OCI-LY7 (cell line): Measurements from ENCODE around the gene LRGUK. TPM values are rescaled to one million over a fixed set of nuclear protein-coding genes. Genes with fewer than 3 reads are reported as not detected.

Experiments used
- BruUV-seq: library from RNA; stranded (reverse); fragments of 400-500 nt; replicated peaks from 2 replicates; lab custom pipeline; 2021; lab: Mats Ljungman, UMichigan
- CTCF ChIA-PET: fragments of 300-600 bp; sonication (Branson Sonifier 250); formaldehyde crosslinking; loops from one replicate; lab custom pipeline; 2022; ENCODE audit warnings: antibody characterized with exemption; ENCODE audit not compliant: unreplicated experiment; lab: Charles Lee
- POLR2A ChIA-PET: fragments of 300-600 bp; sonication (Branson Sonifier 250); formaldehyde crosslinking; loops from one replicate; lab custom pipeline; 2022; ENCODE audit warnings: antibody characterized with exemption; lab: Charles Lee
- DNase-seq: peaks from one replicate; pipeline ENCODE4 v3.0.0-alpha.2; 2015; ENCODE audit warnings: low spot score
- H2AFZ ChIP-seq: fragments of 200-600 bp; sonication (generic), shearing (Covaris generic); 2 replicates; pipeline ENCODE4 v1.6.1; 2014; ENCODE audit warnings: mild to moderate bottlenecking, antibody characterized with exemption, low read length, moderate library complexity
- H3K27ac ChIP-seq: fragments of 200-600 bp; sonication (generic); 2 replicates; pipeline ENCODE4 v1.5.1; 2014; ENCODE audit warnings: mixed run types, low read depth, mild to moderate bottlenecking, moderate library complexity, low read length, inconsistent platforms; ENCODE audit not compliant: poor library complexity, severe bottlenecking
- H3K36me3 ChIP-seq: fragments of 200-600 bp; sonication (generic); 2 replicates; pipeline ENCODE4 v1.6.1; 2014; ENCODE audit warnings: mild to moderate bottlenecking, antibody characterized with exemption, low read length, moderate library complexity, mixed read lengths; ENCODE audit not compliant: insufficient read depth
- H3K4me1 ChIP-seq: fragments of 200-600 bp; sonication (generic); 2 replicates; pipeline ENCODE4 v1.5.1; 2014; ENCODE audit warnings: mild to moderate bottlenecking, low read length; ENCODE audit not compliant: insufficient read depth, poor library complexity, severe bottlenecking
- H3K4me2 ChIP-seq: fragments of 200-600 bp; sonication (generic); 2 replicates; pipeline ENCODE4 v1.6.1; 2014; ENCODE audit warnings: mild to moderate bottlenecking, low read length
- H3K4me3 ChIP-seq: fragments of 200-600 bp; sonication (generic); 2 replicates; pipeline ENCODE4 v1.5.1; 2014; ENCODE audit warnings: mild to moderate bottlenecking, low read depth, low read length; ENCODE audit not compliant: poor library complexity, severe bottlenecking
- H3K79me2 ChIP-seq: fragments of 200-600 bp; sonication (generic); 2 replicates; pipeline ENCODE4 v1.6.1; 2016; ENCODE audit warnings: low read depth, mild to moderate bottlenecking, low read length, moderate library complexity, mixed read lengths; ENCODE audit not compliant: insufficient read depth
- H3K9me2 ChIP-seq: fragments of 200-600 bp; sonication (generic); 2 replicates; pipeline ENCODE4 v1.6.1; 2016; ENCODE audit warnings: mild to moderate bottlenecking, low read length, mixed read lengths; ENCODE audit not compliant: insufficient read depth
- H3K9me3 ChIP-seq: fragments of 200-600 bp; sonication (generic); 2 replicates; pipeline ENCODE4 v1.6.1; 2014; ENCODE audit warnings: mild to moderate bottlenecking, mixed run types, low read length, mixed read lengths
- H4K20me1 ChIP-seq: fragments of 200-600 bp; sonication (generic); 2 replicates; pipeline ENCODE4 v1.6.1; 2014; ENCODE audit warnings: mild to moderate bottlenecking, antibody characterized with exemption, low read length, moderate library complexity, mixed read lengths; ENCODE audit not compliant: insufficient read depth
- EZH2phosphoT487 ChIP-seq: fragments of 200-600 bp; sonication (generic); IDR thresholded peaks from 2 replicates; pipeline ENCODE4 v1.6.1; 2018; ENCODE audit warnings: low read depth, borderline replicate concordance, mild to moderate bottlenecking, mixed run types, antibody characterized with exemption, low read length, moderate library complexity, mixed read lengths
- intact Hi-C: fragments of 100-400 bp; cut with micrococcal nuclease; formaldehyde crosslinking; loops from one replicate; pipeline ENCODE4 v1.10.0; 2022; ENCODE audit not compliant: unreplicated experiment
- total RNA-seq, 2 experiments: library from RNA; depleted of rRNA in 1 of 2; stranded (reverse); fragments of >200 nt in 1 of 2; shearing (Covaris generic) in 1 of 2; gene quantifications; 2 replicates each; pipeline ENCODE4 v1.2.3, GENCODE V29; 2014 to 2022
- TF ChIP-seq, protein P1 (sequence below): fragments of 200-600 bp; sonication (generic); conservative IDR thresholded peaks from 2 replicates; pipeline ENCODE4 v1.5.1; 2014; ENCODE audit warnings: mild to moderate bottlenecking, antibody characterized with exemption, low read length, moderate library complexity, mixed read lengths

LRGUK gene
- total RNA-seq, 2 experiments from 2014 or later: 0.46 to 0.95 TPM

DNA sequence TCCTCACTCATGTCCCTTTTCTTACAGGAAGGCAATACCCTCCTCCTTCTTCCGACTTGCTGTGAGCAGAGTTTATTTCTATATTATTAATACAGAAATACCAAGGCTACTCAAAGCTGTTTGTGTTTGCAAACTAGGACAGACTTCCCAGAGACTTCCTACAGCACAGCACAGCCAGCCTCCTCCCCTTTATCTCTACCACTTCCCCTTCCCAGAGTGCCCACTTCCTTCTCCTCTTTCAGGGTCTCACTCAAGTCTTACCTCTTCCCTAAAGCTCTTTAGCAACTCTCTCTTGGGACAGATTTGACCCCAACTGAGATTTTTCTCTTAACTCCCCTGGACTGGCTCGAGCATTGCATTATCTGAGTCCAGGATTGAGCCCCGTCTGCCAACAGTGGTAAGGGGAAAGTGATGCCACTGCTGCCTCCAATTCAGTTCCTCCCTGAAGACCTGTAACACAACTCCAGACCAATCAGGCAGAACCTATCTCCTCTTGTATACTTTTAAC lies 5.5 kb upstream of the LRGUK start:
- BruUV-seq: no TSS peak

DNA sequence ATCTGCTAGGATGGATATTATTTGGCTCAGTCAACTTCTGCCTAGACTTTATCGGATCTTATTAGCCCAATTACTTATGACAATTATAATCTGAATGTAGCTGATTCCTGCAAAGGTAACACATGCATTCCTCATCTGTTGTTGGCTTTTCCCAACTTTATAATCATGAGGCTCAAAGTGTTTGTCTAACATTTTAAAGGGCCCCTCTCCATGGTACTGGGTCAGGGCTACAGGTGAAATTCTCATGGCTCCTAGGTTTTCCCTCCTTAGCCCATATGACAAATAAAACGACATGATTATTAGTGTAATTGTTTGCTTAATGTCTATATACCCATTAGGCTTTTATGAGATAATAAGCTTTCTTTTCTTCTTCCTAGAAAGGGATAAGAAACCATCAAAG lies 4.2 kb upstream of the LRGUK start:
- H3K79me2 ChIP-seq: no peaks in the 10 kb centered on the region
- H3K36me3 ChIP-seq: no peaks in the 10 kb centered on the region
- H3K4me1 ChIP-seq: no peaks in the 10 kb centered on the region
- intact Hi-C loops: loop anchor here (5.0 kb wide), 1 partner anchor 81 kb away; no protein-coding TSS in a partner anchor
- H2AFZ ChIP-seq: no peak overlapping the region
- no peak overlapping the region for H3K4me3 ChIP-seq
- POLR2A ChIA-PET: interaction anchor here (1.1 kb wide), 1 partner anchor 23 kb away, joined by 3 read pairs; no protein-coding TSS in a partner anchor
- H3K4me2 ChIP-seq: no peak overlapping the region
- H3K9me3 ChIP-seq: no peaks in the 10 kb centered on the region
- CTCF ChIA-PET: interaction anchor here (0.6 kb wide), 1 partner anchor 15 kb away, joined by 3 read pairs; no protein-coding TSS in a partner anchor
- no TSS peak for BruUV-seq
- TF ChIP-seq EZH2phosphoT487: no peak
- TF ChIP-seq, protein P1, sequence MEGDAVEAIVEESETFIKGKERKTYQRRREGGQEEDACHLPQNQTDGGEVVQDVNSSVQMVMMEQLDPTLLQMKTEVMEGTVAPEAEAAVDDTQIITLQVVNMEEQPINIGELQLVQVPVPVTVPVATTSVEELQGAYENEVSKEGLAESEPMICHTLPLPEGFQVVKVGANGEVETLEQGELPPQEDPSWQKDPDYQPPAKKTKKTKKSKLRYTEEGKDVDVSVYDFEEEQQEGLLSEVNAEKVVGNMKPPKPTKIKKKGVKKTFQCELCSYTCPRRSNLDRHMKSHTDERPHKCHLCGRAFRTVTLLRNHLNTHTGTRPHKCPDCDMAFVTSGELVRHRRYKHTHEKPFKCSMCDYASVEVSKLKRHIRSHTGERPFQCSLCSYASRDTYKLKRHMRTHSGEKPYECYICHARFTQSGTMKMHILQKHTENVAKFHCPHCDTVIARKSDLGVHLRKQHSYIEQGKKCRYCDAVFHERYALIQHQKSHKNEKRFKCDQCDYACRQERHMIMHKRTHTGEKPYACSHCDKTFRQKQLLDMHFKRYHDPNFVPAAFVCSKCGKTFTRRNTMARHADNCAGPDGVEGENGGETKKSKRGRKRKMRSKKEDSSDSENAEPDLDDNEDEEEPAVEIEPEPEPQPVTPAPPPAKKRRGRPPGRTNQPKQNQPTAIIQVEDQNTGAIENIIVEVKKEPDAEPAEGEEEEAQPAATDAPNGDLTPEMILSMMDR: no peak
- no peak overlapping the region for H3K27ac ChIP-seq
- no peaks in the 10 kb centered on the region for H4K20me1 ChIP-seq
- no peaks in the 10 kb centered on the region for H3K9me2 ChIP-seq
- DNase-seq: no peak

More for the DNA sequence above, 5.5 kb upstream of the LRGUK start:
- Histone ChIP-seq H3K4me1 (no peaks in the 10 kb centered on the region), H3K9me3 (no peaks in the 10 kb centered on the region), H3K36me3 (no peaks in the 10 kb centered on the region), H3K9me2 (no peaks in the 10 kb centered on the region), H4K20me1 (no peaks in the 10 kb centered on the region), H3K4me2 (no peak overlapping the region), H3K27ac (no peak overlapping the region), H3K79me2 (no peaks in the 10 kb centered on the region), H3K4me3 (no peak overlapping the region), H2AFZ (peak overlapping the region; percentile 30; the same call in 1 of the 2 replicates)
- ChIA-PET CTCF (no interaction called here), POLR2A (no interaction called here)
- intact Hi-C loops: loop anchor here (5.0 kb wide), 1 partner anchor 79 kb away; no protein-coding TSS in a partner anchor
- no peak for DNase-seq
- TF ChIP-seq EZH2phosphoT487: no peak
- TF ChIP-seq, protein P1: no peak

DNA sequence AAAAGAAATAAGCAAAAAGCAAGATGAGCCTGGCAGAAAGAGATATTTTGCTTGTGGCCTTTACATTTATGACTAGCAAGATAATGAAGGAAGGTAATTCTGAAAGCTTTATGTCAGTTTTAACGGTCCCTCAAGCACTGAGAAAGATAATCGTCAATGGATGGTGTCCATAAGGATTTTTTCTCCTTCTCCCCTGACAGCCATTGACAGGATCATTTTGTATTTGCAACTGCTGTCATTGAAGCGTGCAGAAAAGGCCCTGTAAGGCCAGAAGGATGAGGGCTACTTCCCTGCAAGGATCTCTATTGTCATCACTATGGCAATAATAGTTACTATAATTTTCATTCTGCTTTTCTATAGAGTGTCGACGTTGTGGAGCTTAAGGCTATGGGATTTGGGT lies 994 bp upstream of the LRGUK start:
- intact Hi-C loops: no loop called here
- H3K9me2 ChIP-seq: no peaks in the 10 kb centered on the region
- H3K9me3 ChIP-seq: no peaks in the 10 kb centered on the region
- no peak overlapping the region for H3K27ac ChIP-seq
- CTCF ChIA-PET: no interaction called here
- no peak overlapping the region for H2AFZ ChIP-seq
- no peak overlapping the region for H3K4me3 ChIP-seq
- no peaks in the 10 kb centered on the region for H3K36me3 ChIP-seq
- no peaks in the 10 kb centered on the region for H4K20me1 ChIP-seq
- H3K4me1 ChIP-seq: no peaks in the 10 kb centered on the region
- H3K79me2 ChIP-seq: no peaks in the 10 kb centered on the region
- POLR2A ChIA-PET: interaction anchor here (0.7 kb wide), 2 partner anchors 929 to 1067 kb away, joined by 3 read pairs; no protein-coding TSS in a partner anchor
- H3K4me2 ChIP-seq: no peak overlapping the region
- no peak for TF ChIP-seq EZH2phosphoT487
- TF ChIP-seq, protein P1: no peak
- DNase-seq: no peak
- no TSS peak for BruUV-seq
